Kidney capillary endothelial cell (primary cell): ENCODE measurements around the gene ATP1A4.
"Not testable (repeated sequence)": the region's sequence is repeated elsewhere in the genome, so short reads cannot be mapped to it uniquely, and the experiment has no call there.

Experiments
- DNase-seq: peaks from one replicate; pipeline ENCODE4 v3.0.0-alpha.2; 2018; ENCODE audit warnings: low spot score

Gene ATP1A4

GRCh38 chr1:160151303-160151702 lies at the start of gene ATP1A4:
Gene ATP1A4, plus strand, starts transcription at chr1:160151603. Its CDS starts 438 bp downstream, at chr1:160152041.
- no peak for DNase-seq

GRCh38 chr1:160101717-160102522 lies 49.5 kb upstream of the ATP1A4 start:
- no peak for DNase-seq

- no peak for DNase-seq
Observed at GRCh38 chr1:160103658-160104408, 47.6 kb upstream of the ATP1A4 start.

- DNase-seq = no peak
Observed at GRCh38 chr1:160104486-160104885, 46.9 kb upstream of the ATP1A4 start.

- no peak for DNase-seq
Observed at GRCh38 chr1:160105155-160105554, 46.2 kb upstream of the ATP1A4 start.

- DNase-seq = no peak
Observed at GRCh38 chr1:160107512-160107911, 43.9 kb upstream of the ATP1A4 start.

- no peak for DNase-seq
Observed at GRCh38 chr1:160108888-160109662, 42.3 kb upstream of the ATP1A4 start.

GRCh38 chr1:160109686-160110085 lies 41.7 kb upstream of the ATP1A4 start:
- no peak for DNase-seq

GRCh38 chr1:160111462-160111861 lies 39.9 kb upstream of the ATP1A4 start:
- DNase-seq = not testable (repeated sequence)

- DNase-seq = no peak
Observed at GRCh38 chr1:160112357-160112756, 39.0 kb upstream of the ATP1A4 start.

- DNase-seq = no peak
Observed at GRCh38 chr1:160113407-160113806, 38.0 kb upstream of the ATP1A4 start.

GRCh38 chr1:160114085-160114484 lies 37.3 kb upstream of the ATP1A4 start:
- no peak for DNase-seq

- DNase-seq = no peak
Observed at GRCh38 chr1:160115545-160116282, 35.7 kb upstream of the ATP1A4 start, which contains the start of gene ATP1A2. Gene ATP1A2, plus strand, starts transcription at chr1:160115759. Its CDS starts 103 bp downstream, at chr1:160115862.

GRCh38 chr1:160116283-160117147 lies 34.9 kb upstream of the ATP1A4 start:
- no peak for DNase-seq

GRCh38 chr1:160117300-160117699 lies 34.1 kb upstream of the ATP1A4 start:
- no peak for DNase-seq

- no peak for DNase-seq
Observed at GRCh38 chr1:160117709-160118183, 33.7 kb upstream of the ATP1A4 start.

- DNase-seq = no peak
Observed at GRCh38 chr1:160118928-160119327, 32.5 kb upstream of the ATP1A4 start.

GRCh38 chr1:160120797-160121196 lies 30.6 kb upstream of the ATP1A4 start:
- no peak for DNase-seq

GRCh38 chr1:160121388-160121787 lies 30.0 kb upstream of the ATP1A4 start:
- no peak for DNase-seq

GRCh38 chr1:160122978-160123495 lies 28.4 kb upstream of the ATP1A4 start:
- DNase-seq = no peak
